ENCODE measurements around the gene PRPF31.

DNA sequence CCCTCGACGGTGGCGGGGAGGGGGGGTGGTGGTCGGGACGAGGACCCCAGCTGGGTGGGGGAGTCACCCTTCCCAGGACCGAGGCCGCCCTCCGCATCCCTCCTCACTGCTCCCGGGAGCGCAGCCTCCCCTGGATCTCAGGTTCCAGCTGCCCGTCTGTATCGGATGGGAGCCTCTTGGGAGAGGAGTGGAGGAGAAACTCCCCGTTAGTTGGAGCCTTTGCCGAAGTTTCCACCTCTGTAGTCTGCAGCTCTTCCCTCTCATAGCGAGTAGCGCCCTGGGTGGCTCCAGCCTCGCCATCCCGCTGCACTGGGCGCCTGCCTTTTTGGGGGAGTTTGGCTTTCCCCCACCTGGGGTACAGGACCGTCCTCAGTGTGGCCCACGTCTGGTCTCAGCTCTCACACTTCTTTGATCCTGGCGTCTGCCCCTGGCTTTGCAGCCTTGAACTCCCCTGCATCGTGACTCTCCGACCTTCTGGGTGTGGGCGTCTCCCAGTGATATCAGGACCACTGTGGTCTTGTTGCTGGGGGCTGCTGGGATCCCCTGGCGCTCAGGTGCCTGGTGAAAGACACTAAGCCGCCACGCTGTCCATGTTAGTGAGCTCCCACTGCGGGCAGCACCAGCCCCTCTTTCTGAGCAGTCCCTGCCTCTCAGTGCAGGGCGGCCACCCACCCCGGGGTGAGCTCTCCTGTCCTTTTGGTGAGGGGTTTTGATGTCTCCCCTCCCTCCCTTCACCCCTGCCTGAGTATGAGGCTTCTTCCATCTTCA is 23.1 kb downstream of the PRPF31 start:
- TF ChIP-seq, protein P1, sequence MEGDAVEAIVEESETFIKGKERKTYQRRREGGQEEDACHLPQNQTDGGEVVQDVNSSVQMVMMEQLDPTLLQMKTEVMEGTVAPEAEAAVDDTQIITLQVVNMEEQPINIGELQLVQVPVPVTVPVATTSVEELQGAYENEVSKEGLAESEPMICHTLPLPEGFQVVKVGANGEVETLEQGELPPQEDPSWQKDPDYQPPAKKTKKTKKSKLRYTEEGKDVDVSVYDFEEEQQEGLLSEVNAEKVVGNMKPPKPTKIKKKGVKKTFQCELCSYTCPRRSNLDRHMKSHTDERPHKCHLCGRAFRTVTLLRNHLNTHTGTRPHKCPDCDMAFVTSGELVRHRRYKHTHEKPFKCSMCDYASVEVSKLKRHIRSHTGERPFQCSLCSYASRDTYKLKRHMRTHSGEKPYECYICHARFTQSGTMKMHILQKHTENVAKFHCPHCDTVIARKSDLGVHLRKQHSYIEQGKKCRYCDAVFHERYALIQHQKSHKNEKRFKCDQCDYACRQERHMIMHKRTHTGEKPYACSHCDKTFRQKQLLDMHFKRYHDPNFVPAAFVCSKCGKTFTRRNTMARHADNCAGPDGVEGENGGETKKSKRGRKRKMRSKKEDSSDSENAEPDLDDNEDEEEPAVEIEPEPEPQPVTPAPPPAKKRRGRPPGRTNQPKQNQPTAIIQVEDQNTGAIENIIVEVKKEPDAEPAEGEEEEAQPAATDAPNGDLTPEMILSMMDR (IDR thresholded peaks at IDR 0.05; ENCODE audit: borderline replicate concordance, extremely low read depth, low read length, poor library complexity, severe bottlenecking) = no peak
- no peak for TF ChIP-seq EZH2 (IDR thresholded peaks at IDR 0.05; ENCODE audit: borderline replicate concordance, low read depth, low read length, severe bottlenecking)
